ENCODE results near the gene DOCK2. TPM values are rescaled to one million over a fixed set of nuclear protein-coding genes. Genes with fewer than 3 reads are reported as not detected.

Gene DOCK2
- total and polyA plus RNA-seq, 2 of the 8 experiments (the other 6 are each of a cell fraction or from before 2014, with no cell fraction given), result 3.9 to 5.7 TPM

DNA sequence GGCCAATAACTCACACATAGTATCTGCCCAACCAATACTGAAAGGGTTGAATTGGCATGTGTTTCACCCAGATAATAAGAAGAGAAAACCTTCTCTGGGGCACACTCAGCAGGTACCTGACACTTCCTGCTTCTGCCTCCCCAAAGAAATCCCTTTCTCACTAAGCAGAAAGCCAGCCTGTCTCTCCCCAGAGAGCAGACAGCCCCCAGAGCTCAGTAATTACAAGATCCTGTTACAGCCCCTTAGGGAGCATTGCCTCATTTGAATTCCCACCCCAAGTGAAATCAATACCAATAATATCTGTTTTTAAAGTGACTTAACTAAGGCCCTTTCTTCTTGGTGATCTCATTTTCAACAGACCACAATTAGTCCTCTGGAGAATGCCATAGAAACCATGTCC, 430.1 kb downstream of the DOCK2 start (continued):
- no peak for TF ChIP-seq SIRT6 (IDR thresholded peaks at IDR 0.05; ENCODE audit: low read length)
- TF ChIP-seq, protein P1, sequence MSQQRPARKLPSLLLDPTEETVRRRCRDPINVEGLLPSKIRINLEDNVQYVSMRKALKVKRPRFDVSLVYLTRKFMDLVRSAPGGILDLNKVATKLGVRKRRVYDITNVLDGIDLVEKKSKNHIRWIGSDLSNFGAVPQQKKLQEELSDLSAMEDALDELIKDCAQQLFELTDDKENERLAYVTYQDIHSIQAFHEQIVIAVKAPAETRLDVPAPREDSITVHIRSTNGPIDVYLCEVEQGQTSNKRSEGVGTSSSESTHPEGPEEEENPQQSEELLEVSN (IDR thresholded peaks at IDR 0.05), result no peak
- TF ChIP-seq BACH1 (IDR thresholded peaks at IDR 0.05; ENCODE audit: low read length), result no peak
